ENCODE results near the gene RELL1.

- no peak for TF ChIP-seq CTCF (tag by site-specific recombination; IDR thresholded peaks at IDR 0.05)
- no peak for TF ChIP-seq ZBTB8A (tag by site-specific recombination; IDR thresholded peaks at IDR 0.05)
These were observed 66.0 kb downstream of the RELL1 start for GRCh38 chr4:37620176-37620575.
